Stimulated activated CD4-positive, alpha-beta T cell treated with anti-CD3 and anti-CD28 coated beads, Interleukin-4, amount 100 ng/mL, for 48 hours (primary cell): Measurements from ENCODE around the gene NBPF4.
"Not testable (repeated sequence)": the region's sequence is repeated elsewhere in the genome, so short reads cannot be mapped to it uniquely, and the experiment has no call there.

ENCODE experiments used
- DNase-seq, 2 donors: peaks; one replicate each; pipeline ENCODE4 v3.0.0-alpha.2; 2020; ENCODE audit warnings: low read depth in 2 of 2

Gene NBPF4

DNA sequence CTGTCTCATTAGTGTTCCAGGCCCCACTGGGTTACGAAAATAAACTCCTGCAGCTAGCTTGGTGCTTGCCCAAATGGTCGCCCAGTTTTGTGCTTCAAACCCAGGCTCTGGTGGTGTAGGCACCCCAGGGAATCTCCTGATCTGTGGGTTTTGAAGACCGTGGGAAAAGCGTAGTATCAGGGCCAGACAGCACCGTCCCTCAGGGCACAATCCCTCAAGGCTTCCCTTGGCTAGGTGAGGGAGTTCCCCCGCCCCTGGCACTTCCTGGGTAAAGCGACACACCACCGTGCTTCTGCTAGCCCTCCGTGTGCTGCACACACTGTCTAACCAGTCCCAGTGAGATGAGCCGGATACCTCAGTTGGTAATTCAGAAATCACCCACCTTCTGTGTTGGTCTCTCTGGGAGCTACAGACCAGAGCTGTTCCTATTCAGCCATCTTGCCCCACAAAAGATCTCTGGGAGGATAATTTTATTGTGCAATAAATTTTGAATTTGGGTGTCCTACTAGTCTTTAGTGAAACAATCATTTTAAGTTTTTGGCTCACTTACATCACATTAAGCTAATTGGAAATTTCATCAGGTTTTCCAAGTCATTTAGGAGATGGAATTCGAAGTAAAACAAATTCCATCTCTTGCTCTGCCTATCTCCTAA, 34.3 kb downstream of the NBPF4 start:
- no peak for DNase-seq

DNA sequence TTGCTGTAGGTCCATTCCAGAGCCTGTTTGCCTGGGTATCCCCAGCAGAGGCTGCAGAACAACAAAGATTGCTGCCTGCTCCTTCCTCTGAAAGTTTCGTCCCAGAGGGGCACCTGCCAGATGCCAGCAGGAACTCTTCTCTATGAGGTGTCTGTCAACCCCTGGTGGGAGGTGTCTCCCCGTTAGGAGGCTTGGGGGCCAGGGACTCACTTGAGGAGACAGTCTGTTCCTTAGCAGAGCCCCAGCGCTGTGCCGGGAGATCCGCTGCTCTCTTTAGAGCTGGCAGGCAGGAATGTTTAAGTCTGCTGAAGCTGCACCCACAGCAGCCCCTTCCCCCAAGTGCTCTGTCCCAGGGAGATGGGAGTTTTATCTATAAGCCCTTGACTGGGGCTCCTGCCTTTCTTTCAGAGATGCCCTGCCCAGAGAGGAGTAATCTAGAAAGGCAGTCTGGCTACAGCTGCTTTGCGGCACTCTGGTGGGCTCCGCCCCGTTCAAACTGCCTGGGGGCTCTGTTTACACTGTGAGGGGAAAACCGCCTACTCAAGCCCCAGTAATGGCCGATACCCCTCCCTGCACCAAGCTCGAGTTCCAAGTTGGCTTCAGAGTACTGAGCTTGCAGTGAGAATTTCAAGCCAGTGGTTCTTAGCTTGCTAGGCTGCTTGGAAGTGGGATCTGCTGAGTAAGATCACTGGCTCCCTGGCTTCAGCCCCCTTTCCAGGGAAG, 35.0 kb downstream of the NBPF4 start:
- no peak for DNase-seq

DNA sequence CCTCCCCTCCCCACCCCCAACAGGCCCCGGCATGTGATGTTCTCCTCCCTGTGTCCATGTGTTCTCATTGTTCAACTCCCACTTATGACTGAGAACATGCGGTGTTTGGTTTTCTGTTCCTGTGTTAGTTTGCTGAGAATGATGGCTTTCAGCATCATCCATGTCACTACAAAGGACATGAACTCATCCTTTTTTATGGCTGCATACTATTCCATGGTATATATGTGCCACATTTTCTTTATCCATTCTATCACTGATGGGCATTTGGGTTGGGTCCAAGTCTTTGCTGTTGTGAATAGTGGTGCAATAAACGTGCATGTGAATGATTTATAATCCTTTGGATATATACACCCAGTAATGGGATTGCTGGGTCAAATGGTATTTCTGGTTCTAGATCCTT, 40.3 kb downstream of the NBPF4 start:
- DNase-seq = not testable (repeated sequence)

DNA sequence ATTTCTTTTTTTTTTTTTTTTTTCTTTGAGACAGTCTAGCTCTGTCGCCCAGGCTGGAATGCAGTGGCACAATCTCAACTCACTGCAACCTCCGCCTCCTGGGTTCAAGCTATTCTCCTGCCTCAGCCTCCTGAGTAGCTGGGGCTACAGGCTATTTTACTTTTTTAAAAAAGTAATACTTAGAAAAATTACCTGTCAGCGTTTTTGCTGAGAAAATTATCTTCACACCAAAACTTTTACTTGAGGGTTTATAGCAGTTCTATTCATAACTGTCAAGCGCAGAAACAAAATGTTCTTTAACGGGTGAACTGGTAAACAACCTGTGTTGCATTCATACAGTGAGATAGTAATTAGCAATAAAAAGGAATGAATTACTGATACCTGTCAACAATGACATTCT, 42.2 kb downstream of the NBPF4 start:
- DNase-seq = no peak

DNA sequence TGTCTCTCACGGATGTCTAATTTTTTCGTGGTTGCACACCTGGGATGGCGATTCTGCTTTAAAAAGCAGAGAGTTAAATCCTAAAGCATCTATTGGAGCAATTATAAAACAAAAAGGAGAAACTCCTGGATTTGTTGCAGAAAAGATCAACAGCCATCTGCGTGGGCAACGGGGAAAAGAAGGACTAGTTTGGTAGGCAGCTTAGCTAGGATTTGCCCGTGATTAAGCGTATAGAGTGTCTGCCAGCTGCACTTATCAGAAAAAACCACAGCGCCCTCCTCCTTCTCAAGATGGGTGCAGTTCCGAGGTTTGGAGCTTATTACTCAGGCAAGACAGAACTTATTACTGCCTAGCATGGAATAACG, 43.2 kb downstream of the NBPF4 start:
- peak; percentile 10 to 44 for DNase-seq

DNA sequence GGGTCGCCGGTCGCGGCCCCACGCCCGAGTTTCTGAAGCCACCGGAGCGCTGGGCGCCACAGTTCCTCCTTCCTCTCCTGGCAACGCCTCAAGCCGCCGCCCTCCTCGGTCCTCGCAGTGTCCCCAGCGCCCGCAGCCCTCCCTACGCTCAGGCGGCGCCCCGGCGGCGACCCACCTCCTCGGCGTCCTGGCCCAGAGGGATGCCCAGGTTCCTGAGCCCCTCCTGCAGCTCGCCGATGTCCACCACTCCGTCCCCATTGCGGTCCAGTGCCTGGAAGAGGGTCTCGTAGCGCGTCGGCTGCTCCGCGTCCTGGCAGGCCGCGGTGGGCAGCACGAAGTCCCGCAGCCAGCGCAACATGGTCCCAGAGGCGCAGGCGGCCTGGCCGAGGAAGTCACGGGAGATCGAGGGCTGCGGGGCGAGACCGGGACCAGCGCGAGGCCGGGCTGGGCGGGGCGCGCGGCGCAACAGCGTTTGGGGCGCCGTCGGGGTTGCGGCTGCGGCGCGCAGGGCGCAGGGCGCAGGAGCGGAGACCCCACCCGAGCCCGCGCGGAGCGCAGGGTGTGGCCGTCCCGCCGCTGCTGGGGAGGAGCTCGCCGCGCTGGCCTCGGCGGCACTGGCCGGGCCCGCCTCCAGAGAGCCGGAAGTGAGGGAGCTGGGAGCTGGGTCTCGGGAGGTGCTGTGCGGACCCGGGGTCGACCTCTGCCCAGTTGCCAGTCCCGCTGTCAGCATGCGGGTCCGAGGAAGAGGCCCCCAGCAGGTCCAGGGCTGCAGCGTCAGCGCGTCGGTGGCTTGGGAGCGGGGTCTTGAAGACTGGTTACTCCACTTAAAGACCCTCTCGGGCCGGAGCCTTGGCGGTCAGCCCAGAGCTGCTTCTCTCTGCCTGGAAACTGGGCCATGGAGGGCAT, 43.8 kb downstream of the NBPF4 start, which contains the start of gene SLC25A24:
SLC25A24 (minus strand) TSS at position 563 of the 906 bp plus-strand sequence; CDS start at position 358, 205 bp downstream.
- DNase-seq = peak; percentile 58 to 71

DNA sequence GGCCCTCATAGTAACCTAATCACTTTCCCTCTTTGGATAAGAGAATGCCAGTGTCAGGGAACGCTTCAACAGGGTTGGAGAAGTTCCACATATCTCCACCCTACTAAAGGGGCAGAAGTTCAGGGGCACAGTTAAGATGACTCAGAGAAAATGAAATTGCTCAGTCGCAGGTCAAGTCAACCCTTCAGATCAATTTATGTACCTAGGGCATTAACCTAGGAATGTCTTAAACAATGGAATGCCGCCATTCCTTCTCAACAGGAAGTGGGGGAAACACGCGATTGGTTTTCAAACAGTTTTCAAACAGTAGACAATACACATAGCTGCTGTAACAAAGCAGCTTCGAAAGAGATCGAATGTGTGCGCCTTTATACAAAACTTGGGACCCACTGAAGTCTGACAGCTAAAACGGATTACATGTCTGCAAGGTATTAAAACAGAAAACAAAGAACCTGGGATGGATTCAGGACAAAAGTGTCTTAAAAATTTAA, 44.6 kb downstream of the NBPF4 start:
- DNase-seq = no peak

DNA sequence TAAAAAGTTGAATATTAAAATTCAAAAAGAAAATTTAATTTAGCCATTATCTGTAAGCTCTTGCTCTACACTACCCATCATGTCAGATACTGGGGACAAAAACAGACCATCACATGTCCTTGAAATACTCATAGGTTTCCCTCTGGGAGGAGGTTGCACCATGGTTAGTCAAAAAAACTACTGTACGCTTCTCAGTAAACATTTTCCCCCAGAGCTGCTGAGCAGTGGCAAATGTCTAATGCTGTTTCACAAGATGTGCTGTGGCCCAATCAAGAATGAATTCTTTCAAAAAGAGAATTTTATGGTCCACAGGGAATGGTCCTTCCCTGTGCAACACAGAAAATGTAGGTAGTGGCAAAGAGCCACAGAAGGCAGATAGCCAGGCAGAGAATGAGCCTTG, 49.8 kb downstream of the NBPF4 start:
- DNase-seq = no peak

GRCh38 chr1:108193333-108193732, 50.5 kb downstream of the NBPF4 start:
- DNase-seq = no peak

DNA sequence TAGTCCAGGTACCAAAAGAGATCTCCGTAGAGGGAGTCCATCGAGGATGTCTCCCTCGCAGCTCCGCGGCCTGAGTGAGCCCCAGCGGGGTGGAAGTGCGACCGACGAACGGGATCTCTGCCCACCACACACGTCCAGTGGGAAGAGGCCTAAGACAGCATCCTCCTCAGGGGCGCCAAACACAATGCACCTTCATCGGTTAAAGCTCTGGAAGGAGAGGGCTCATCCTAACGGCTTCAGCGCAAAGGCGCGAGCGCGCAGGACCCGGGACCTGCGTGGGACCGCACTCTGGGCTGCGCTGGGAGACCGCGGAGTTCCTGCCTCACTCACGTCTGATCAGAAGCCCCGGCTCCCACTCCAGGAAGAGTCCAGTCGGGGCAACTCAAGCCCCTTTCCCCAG, 51.3 kb downstream of the NBPF4 start:
- no peak for DNase-seq

DNA sequence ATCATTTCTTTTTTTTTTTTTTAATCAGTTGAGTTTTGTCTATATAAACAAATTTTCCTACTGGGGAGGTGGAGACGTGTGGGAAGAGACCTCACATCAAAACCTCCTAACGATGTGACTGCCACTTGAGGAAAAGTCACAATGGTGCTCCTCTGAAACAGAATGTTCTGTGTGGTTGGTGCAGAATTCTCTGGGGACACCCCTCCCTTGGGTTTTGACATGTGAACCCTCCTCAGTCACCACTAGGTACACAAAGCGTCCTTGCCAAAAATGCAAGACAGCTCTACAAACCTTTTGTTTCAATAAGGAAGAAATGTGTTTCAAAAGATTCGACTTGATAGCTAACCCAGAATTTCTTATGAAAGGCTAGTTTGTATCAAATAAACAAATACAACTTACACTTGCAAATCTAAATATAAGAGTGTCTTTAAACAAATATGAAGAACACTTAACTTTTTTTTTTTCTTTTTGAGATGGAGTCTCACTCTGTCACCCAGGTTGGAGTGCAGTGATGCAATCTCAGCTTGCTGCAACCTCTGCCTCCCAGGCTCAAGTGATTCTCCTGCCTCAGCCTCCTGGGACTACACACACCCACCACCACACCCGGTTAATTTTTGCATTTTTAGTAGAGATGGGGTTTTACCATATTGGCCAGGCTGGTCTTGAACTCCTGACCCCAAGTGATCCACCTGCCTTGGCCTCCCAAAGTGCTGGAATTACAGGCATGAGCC, 53.0 kb downstream of the NBPF4 start:
- no peak for DNase-seq

DNA sequence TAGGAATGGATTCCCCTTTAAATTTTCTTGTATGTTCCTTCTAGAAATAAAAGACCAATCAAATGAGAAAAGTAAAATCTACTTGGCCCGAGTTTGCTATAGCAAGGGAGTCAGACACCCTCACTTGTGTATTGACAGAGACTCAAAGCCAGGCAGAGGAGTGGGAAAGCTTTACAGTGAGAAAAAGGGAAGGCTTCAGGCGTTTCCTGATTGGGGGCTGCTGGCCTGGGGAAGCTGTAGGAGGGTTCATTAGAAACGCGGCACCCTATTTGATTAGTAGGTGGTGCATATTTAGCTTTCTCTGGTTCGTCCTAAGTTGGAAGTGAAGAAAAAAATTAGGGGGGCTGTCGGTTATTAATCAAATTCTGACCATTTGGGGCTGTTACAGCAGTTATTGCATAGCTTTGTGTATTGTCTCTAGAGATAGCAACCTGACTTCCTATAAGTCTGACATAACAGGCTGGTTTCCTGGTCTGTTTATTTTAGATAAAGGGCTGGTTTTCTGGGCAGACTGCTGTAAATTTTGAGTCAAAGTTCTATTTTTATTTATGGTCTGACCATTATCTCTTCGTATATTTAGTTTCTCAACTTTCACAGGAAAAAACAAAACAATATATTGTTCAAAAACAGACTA, 53.8 kb downstream of the NBPF4 start:
- no peak for DNase-seq

DNA sequence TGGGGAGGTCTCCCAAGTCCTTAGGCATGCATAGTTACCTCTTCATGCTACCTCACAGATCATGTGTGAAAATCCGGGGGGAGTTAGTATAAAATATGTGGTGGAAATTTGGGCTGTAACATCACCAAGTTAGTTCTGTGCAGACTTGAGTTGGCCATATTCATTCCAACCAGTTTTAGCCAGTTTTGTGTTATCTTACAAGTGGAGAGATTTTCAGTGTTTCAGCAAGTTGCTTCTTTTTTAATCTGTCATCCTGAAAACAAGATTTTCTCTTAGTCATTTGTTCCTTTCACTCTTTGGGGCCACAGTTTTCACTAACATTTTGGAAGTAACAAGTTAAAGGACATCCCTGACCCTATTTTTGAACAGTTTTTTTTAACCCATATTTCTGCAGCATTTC, 55.1 kb downstream of the NBPF4 start:
- DNase-seq = no peak

- DNase-seq = no peak
Observed at GRCh38 chr1:108182959-108183700, 60.7 kb downstream of the NBPF4 start.

- DNase-seq = no peak
Observed at GRCh38 chr1:108179018-108179417, 64.9 kb downstream of the NBPF4 start.
